NOMO-1 treated with DMSO at 0.1 percent for 48 hours (cell line): ENCODE results near the gene MSGN1.

ENCODE experiments used
- DNase-seq: peaks from one replicate; lab custom pipeline; 2025; ENCODE audit not compliant: unreplicated experiment; lab: John Stamatoyannopoulos, UW

The MSGN1 gene

GRCh38 chr2:17816396-17817245 is at the start of gene MSGN1:
TSS of gene MSGN1 (plus strand) at chr2:17816460. CDS start at chr2:17816519, 59 bp downstream.
- no peak for DNase-seq

- no peak for DNase-seq
These were observed 47.4 kb upstream of the MSGN1 start for GRCh38 chr2:17768894-17769293.

- no peak for DNase-seq
These were observed 44.3 kb upstream of the MSGN1 start for GRCh38 chr2:17771956-17772355.

GRCh38 chr2:17772532-17772931 is 43.7 kb upstream of the MSGN1 start:
- DNase-seq, result no peak

- no peak for DNase-seq
These were observed 35.7 kb upstream of the MSGN1 start for GRCh38 chr2:17780546-17780945.

GRCh38 chr2:17781482-17781881 is 34.8 kb upstream of the MSGN1 start:
- DNase-seq, result no peak

GRCh38 chr2:17786727-17787126 is 29.5 kb upstream of the MSGN1 start:
- DNase-seq, result no peak

- DNase-seq, result no peak
These were observed 27.5 kb upstream of the MSGN1 start for GRCh38 chr2:17788773-17789172.

- no peak for DNase-seq
These were observed 25.7 kb upstream of the MSGN1 start for GRCh38 chr2:17790536-17790935.

GRCh38 chr2:17791121-17791816 is 25.0 kb upstream of the MSGN1 start:
- DNase-seq, result no peak

- DNase-seq, result no peak
These were observed 24.5 kb upstream of the MSGN1 start for GRCh38 chr2:17791817-17792130.

GRCh38 chr2:17792515-17792914 is 23.7 kb upstream of the MSGN1 start:
- DNase-seq, result no peak

- no peak for DNase-seq
These were observed 23.0 kb upstream of the MSGN1 start for GRCh38 chr2:17793296-17793695.

- DNase-seq, result no peak
These were observed 22.4 kb upstream of the MSGN1 start for GRCh38 chr2:17793803-17794354.

GRCh38 chr2:17795309-17795708 is 21.0 kb upstream of the MSGN1 start:
- DNase-seq, result no peak

- DNase-seq, result no peak
These were observed 17.9 kb upstream of the MSGN1 start for GRCh38 chr2:17798338-17798737.

GRCh38 chr2:17799301-17800120 is 16.7 kb upstream of the MSGN1 start:
- DNase-seq, result no peak

- no peak for DNase-seq
These were observed 16.0 kb upstream of the MSGN1 start for GRCh38 chr2:17800219-17800618.

- DNase-seq, result no peak
These were observed 15.4 kb upstream of the MSGN1 start for GRCh38 chr2:17800693-17801458.

GRCh38 chr2:17803497-17803896 is 12.8 kb upstream of the MSGN1 start:
- DNase-seq, result peak; percentile 6

- peak; percentile 95 for DNase-seq
These were observed 11.9 kb upstream of the MSGN1 start for GRCh38 chr2:17804358-17804757.
